OCI-LY7 (cell line): ENCODE data around the gene SIK3.

Source experiments
- CTCF ChIP-seq: fragments of 200-600 bp; sonication (generic); conservative IDR thresholded peaks from 2 replicates; pipeline ENCODE4 v1.5.1; 2014; ENCODE audit warnings: mild to moderate bottlenecking, antibody characterized with exemption, low read length, moderate library complexity, mixed read lengths
- EZH2phosphoT487 ChIP-seq: fragments of 200-600 bp; sonication (generic); IDR thresholded peaks from 2 replicates; pipeline ENCODE4 v1.6.1; 2018; ENCODE audit warnings: low read depth, borderline replicate concordance, mild to moderate bottlenecking, mixed run types, antibody characterized with exemption, low read length, moderate library complexity, mixed read lengths

- no peak for TF ChIP-seq CTCF
- TF ChIP-seq EZH2phosphoT487, result no peak
Measured at GRCh38 chr11:117068303-117068860, 29.8 kb downstream of the SIK3 start.
